IPS-18a (cell line): ENCODE measurements around the gene GOLGA6D.
"Not testable (repeated sequence)": the region's sequence is repeated elsewhere in the genome, so short reads cannot be mapped to it uniquely, and the experiment has no call there.

Source experiments
- H3K27ac ChIP-seq: one replicate; pipeline ENCODE4 v1.5.1; 2013; ENCODE audit warnings: low read length
- H3K27me3 ChIP-seq: one replicate; pipeline ENCODE4 v1.6.1; 2013; ENCODE audit warnings: mild to moderate bottlenecking, low read length; ENCODE audit not compliant: control insufficient read depth, insufficient read depth
- H3K36me3 ChIP-seq: one replicate; pipeline ENCODE4 v1.6.1; 2013; ENCODE audit warnings: low read depth, low read length; ENCODE audit not compliant: control insufficient read depth
- H3K4me1 ChIP-seq: one replicate; pipeline ENCODE4 v1.6.1; 2013; ENCODE audit warnings: low read depth, low read length; ENCODE audit not compliant: control insufficient read depth
- H3K4me3 ChIP-seq: one replicate; pipeline ENCODE4 v1.5.1; 2013; ENCODE audit warnings: low read length
- H3K9ac ChIP-seq: one replicate; pipeline ENCODE4 v1.6.1; 2013; ENCODE audit warnings: mild to moderate bottlenecking, low read length, moderate library complexity
- H3K9me3 ChIP-seq: one replicate; pipeline ENCODE4 v1.6.1; 2013; ENCODE audit warnings: low read depth, low read length; ENCODE audit not compliant: control insufficient read depth

The GOLGA6D gene

GRCh38 chr15:75339531-75340240, 57.1 kb downstream of the GOLGA6D start:
- Histone ChIP-seq H3K27me3 (no peaks in the 10 kb centered on the region), H3K36me3 (peaks cover 11% of the 10 kb centered on the region), H3K4me1 (peaks cover 7% of the 10 kb centered on the region), H3K4me3 (no peak overlapping the region), H3K27ac (no peak overlapping the region), H3K9ac (no peak overlapping the region), H3K9me3 (no peaks in the 10 kb centered on the region)

GRCh38 chr15:75342221-75342620, 59.6 kb downstream of the GOLGA6D start:
- H3K9me3 ChIP-seq, result no peaks in the 10 kb centered on the region

GRCh38 chr15:75343953-75344352, 61.3 kb downstream of the GOLGA6D start:
- not testable (repeated sequence) for H3K4me1 ChIP-seq, H3K4me3 ChIP-seq, H3K9ac ChIP-seq, H3K9me3 ChIP-seq, H3K27ac ChIP-seq
- H3K27me3 ChIP-seq, result peaks cover 33% of the 10 kb centered on the region
- peaks cover 11% of the 10 kb centered on the region for H3K36me3 ChIP-seq

More at GRCh38 chr15:75342221-75342620, 59.6 kb downstream of the GOLGA6D start:
- H3K4me3 ChIP-seq, result no peak overlapping the region
- H3K9ac ChIP-seq, result no peak overlapping the region
- peaks cover 19% of the 10 kb centered on the region for H3K27me3 ChIP-seq
- no peaks in the 10 kb centered on the region for H3K4me1 ChIP-seq
- H3K36me3 ChIP-seq, result peaks cover 11% of the 10 kb centered on the region
- H3K27ac ChIP-seq, result no peak overlapping the region
